Ishikawa (cell line): Measurements from ENCODE around the gene PIGA.

Experiments
- EP300 ChIP-seq: IDR thresholded peaks from 2 replicates; pipeline ENCODE4 v1.6.1; 2012; ENCODE audit warnings: borderline replicate concordance
- FOXM1 ChIP-seq: IDR thresholded peaks from 2 replicates; pipeline ENCODE4 v1.6.1; 2012; ENCODE audit warnings: low read depth, borderline replicate concordance
- NFIC ChIP-seq: IDR thresholded peaks from 2 replicates; pipeline ENCODE4 v1.6.1; 2012
- RAD21 ChIP-seq: IDR thresholded peaks from 2 replicates; pipeline ENCODE4 v1.6.1; 2012; ENCODE audit warnings: low read depth
- TCF12 ChIP-seq: IDR thresholded peaks from 2 replicates; pipeline ENCODE4 v1.6.1; 2012; ENCODE audit warnings: low read depth
- TF ChIP-seq, protein P1 (sequence below): IDR thresholded peaks from 2 replicates; pipeline ENCODE4 v1.6.1; 2012; ENCODE audit warnings: low read depth, mild to moderate bottlenecking
- TF ChIP-seq, protein P2 (sequence below): IDR thresholded peaks from 2 replicates; pipeline ENCODE4 v1.6.1; 2012

DNA sequence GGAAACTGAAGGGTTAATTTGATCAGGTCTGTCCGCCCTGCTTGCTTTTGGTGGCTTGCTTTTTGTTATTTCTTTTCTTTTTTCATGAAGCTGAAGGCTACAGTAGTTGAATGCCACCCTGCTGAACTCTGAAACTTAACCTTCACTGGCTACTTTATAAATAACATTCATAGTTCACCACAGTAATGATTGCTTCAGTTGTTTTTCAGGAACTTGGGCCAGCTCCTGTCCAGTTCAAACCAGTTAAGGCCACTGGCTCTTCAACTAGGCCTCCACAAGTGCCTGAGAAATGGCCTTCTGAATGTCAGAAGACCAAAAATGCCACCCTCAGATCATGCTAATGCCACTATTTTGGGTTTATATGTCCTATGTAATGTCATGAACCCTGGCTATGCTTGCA lies 57.7 kb downstream of the PIGA start:
- TF ChIP-seq, protein P1, sequence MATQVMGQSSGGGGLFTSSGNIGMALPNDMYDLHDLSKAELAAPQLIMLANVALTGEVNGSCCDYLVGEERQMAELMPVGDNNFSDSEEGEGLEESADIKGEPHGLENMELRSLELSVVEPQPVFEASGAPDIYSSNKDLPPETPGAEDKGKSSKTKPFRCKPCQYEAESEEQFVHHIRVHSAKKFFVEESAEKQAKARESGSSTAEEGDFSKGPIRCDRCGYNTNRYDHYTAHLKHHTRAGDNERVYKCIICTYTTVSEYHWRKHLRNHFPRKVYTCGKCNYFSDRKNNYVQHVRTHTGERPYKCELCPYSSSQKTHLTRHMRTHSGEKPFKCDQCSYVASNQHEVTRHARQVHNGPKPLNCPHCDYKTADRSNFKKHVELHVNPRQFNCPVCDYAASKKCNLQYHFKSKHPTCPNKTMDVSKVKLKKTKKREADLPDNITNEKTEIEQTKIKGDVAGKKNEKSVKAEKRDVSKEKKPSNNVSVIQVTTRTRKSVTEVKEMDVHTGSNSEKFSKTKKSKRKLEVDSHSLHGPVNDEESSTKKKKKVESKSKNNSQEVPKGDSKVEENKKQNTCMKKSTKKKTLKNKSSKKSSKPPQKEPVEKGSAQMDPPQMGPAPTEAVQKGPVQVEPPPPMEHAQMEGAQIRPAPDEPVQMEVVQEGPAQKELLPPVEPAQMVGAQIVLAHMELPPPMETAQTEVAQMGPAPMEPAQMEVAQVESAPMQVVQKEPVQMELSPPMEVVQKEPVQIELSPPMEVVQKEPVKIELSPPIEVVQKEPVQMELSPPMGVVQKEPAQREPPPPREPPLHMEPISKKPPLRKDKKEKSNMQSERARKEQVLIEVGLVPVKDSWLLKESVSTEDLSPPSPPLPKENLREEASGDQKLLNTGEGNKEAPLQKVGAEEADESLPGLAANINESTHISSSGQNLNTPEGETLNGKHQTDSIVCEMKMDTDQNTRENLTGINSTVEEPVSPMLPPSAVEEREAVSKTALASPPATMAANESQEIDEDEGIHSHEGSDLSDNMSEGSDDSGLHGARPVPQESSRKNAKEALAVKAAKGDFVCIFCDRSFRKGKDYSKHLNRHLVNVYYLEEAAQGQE = no peak
- TF ChIP-seq EP300 (no peak), FOXM1 (no peak), RAD21 (no peak), TCF12 (no peak), NFIC (no peak)
- TF ChIP-seq, protein P2, sequence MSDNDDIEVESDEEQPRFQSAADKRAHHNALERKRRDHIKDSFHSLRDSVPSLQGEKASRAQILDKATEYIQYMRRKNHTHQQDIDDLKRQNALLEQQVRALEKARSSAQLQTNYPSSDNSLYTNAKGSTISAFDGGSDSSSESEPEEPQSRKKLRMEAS = no peak
